CD4-positive, alpha-beta T cell (primary cell): ENCODE measurements around the gene DTWD2. TPM values are rescaled to one million over a fixed set of nuclear protein-coding genes. Genes with fewer than 3 reads are reported as not detected.

Source experiments
- ATAC-seq: fragments of 200-7000 bp; cut with Tn5 transposase; one replicate; pipeline ENCODE4 v1.10.0; 2022; ENCODE audit warnings: mild to moderate bottlenecking; ENCODE audit not compliant: poor library complexity
- CTCF ChIA-PET: fragments of 350-600 bp; sonication (Branson Sonifier 250); formaldehyde crosslinking; loops from one replicate; lab custom pipeline; 2021; ENCODE audit warnings: antibody characterized with exemption, inconsistent platforms; lab: Charles Lee
- POLR2A ChIA-PET: fragments of 350-600 bp; sonication (Branson Sonifier 250); formaldehyde crosslinking; loops from one replicate; lab custom pipeline; 2021; ENCODE audit warnings: antibody characterized with exemption, inconsistent platforms; lab: Charles Lee
- DNase-seq, 14 experiments: peaks; one replicate each; pipeline ENCODE4 v3.0.0-alpha.2; 2013 to 2020; ENCODE audit warnings: mixed read lengths in 2 of 14
- H3K27ac ChIP-seq, 2 donors: one replicate each; pipeline versions ENCODE4 v1.5.1 to v1.7.0; 2013; ENCODE audit warnings: low read length in 2 of 2, low read depth in 1 of 2, mild to moderate bottlenecking in 1 of 2
- H3K27me3 ChIP-seq, 2 experiments: 1 replicate in 1 of 2; 2 replicates in 1 of 2; pipeline versions ENCODE4 v1.6.1 to v1.7.0; 2013; ENCODE audit warnings: low read length in 2 of 2, control low read depth in 1 of 2, mild to moderate bottlenecking in 1 of 2, moderate library complexity in 1 of 2; ENCODE audit not compliant: insufficient read depth in 2 of 2, control insufficient read depth in 1 of 2
- H3K36me3 ChIP-seq: one replicate; pipeline ENCODE4 v1.6.1; 2013; ENCODE audit warnings: low read length, control low read depth; ENCODE audit not compliant: insufficient read depth
- H3K4me1 ChIP-seq: one replicate; pipeline ENCODE4 v1.6.1; 2013; ENCODE audit warnings: low read length, control low read depth; ENCODE audit not compliant: insufficient read depth
- H3K4me3 ChIP-seq: one replicate; pipeline ENCODE4 v1.5.1; 2013; ENCODE audit warnings: mild to moderate bottlenecking, low read length, moderate library complexity
- H3K9me3 ChIP-seq, 2 experiments: 1 replicate in 1 of 2; 2 replicates in 1 of 2; pipeline versions ENCODE4 v1.6.1 to v1.7.0; 2013; ENCODE audit warnings: low read length in 2 of 2, mild to moderate bottlenecking in 2 of 2, control low read depth in 1 of 2, moderate library complexity in 1 of 2; ENCODE audit not compliant: control insufficient read depth in 1 of 2, insufficient read depth in 1 of 2
- H3K27ac Mint-ChIP-seq: one replicate; pipeline ENCODE4 v1.8.0; 2020; ENCODE audit warnings: mixed read lengths
- H3K27me3 Mint-ChIP-seq: one replicate; pipeline ENCODE4 v1.8.0; 2021; ENCODE audit warnings: mixed read lengths
- H3K36me3 Mint-ChIP-seq: one replicate; pipeline ENCODE4 v1.8.0; 2021; ENCODE audit warnings: low read depth, mixed read lengths
- H3K4me1 Mint-ChIP-seq: one replicate; pipeline ENCODE4 v1.8.0; 2021; ENCODE audit warnings: low read depth, mixed read lengths
- H3K4me3 Mint-ChIP-seq: one replicate; pipeline ENCODE4 v1.8.0; 2020; ENCODE audit warnings: mild to moderate bottlenecking, mixed read lengths
- H3K9me3 Mint-ChIP-seq: one replicate; pipeline ENCODE4 v1.8.0; 2020; ENCODE audit warnings: mixed read lengths
- intact Hi-C, 2 experiments: fragments of 100-400 bp; cut with DNase I in 1 of 2; cut with micrococcal nuclease in 1 of 2; formaldehyde crosslinking; loops; one replicate each; pipeline versions ENCODE4 v1.15.1 to v1.9.0; 2023 to 2025; cut with DNase I, micrococcal nuclease
- total RNA-seq, 174 experiments: library from RNA in 2 of 174; stranded (reverse) in 2 of 174; gene quantifications; one replicate each; pipeline ENCODE4 v1.2.3 and lab custom pipeline; 2021 to 2026
- TF ChIP-seq, protein P1 (sequence below): fragments of 200-600 bp; IDR thresholded peaks from one replicate; pipeline ENCODE4 v1.8.0; 2022; ENCODE audit warnings: antibody characterized with exemption, mild to moderate bottlenecking

DTWD2 gene
- total RNA-seq, 2 experiments from 2014 or later: 2.1 to 2.3 TPM

- no peaks in the 10 kb centered on the region for H3K9me3 ChIP-seq
- H3K36me3 ChIP-seq: peaks cover 2% of the 10 kb centered on the region
- H3K27me3 ChIP-seq: no peaks in the 10 kb centered on the region
- POLR2A ChIA-PET: no interaction called here
- no peak overlapping the region for H3K27ac ChIP-seq
- no peak for DNase-seq
- ATAC-seq: no peak
- Mint-ChIP-seq H3K4me3 (no peak overlapping the region), H3K9me3 (no peaks in the 10 kb centered on the region), H3K36me3 (peaks cover 39% of the 10 kb centered on the region), H3K27ac (no peak overlapping the region), H3K27me3 (no peaks in the 10 kb centered on the region), H3K4me1 (no peaks in the 10 kb centered on the region)
- CTCF ChIA-PET: no interaction called here
- intact Hi-C loops: no loop called here
- no peaks in the 10 kb centered on the region for H3K4me1 ChIP-seq
- H3K4me3 ChIP-seq: no peak overlapping the region
- TF ChIP-seq, protein P1, sequence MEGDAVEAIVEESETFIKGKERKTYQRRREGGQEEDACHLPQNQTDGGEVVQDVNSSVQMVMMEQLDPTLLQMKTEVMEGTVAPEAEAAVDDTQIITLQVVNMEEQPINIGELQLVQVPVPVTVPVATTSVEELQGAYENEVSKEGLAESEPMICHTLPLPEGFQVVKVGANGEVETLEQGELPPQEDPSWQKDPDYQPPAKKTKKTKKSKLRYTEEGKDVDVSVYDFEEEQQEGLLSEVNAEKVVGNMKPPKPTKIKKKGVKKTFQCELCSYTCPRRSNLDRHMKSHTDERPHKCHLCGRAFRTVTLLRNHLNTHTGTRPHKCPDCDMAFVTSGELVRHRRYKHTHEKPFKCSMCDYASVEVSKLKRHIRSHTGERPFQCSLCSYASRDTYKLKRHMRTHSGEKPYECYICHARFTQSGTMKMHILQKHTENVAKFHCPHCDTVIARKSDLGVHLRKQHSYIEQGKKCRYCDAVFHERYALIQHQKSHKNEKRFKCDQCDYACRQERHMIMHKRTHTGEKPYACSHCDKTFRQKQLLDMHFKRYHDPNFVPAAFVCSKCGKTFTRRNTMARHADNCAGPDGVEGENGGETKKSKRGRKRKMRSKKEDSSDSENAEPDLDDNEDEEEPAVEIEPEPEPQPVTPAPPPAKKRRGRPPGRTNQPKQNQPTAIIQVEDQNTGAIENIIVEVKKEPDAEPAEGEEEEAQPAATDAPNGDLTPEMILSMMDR: no peak
Measured at GRCh38 chr5:118924006-118924389, 64.3 kb downstream of the DTWD2 start.

DNA sequence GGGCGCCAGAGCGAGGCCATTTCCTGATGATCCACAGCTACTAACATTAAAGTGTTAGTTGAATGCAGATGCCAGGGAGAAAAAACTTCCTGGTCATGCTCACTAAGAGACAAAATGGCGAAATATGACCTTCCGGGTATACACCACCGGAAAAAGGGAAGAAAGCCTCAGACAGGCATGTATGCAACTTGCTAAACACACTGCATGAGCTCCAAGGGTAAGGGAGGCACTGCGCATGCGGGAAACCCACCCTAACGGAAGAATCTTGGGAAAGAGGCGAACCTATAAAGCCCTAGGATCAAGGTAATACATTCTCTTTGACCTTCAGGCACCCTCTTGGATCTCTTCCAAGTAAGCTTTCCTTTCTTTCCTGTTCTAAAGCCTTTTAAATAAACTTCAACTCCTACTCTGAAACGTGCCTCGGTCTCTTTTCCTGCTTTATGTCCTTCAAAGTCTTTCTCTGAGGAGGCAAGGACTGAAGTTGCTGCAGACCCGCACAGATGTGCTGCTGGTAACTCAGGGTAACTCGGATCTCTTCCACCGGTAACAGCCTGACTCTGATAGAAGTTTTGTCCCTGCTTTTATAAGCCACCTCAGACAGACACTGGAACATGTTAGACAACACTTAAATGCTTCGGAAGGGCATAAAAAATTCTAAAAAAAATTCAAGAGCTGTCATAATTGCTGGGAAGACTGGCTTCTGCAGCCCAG is 64.9 kb downstream of the DTWD2 start:
- Histone ChIP-seq H3K4me3 (no peak overlapping the region), H3K27me3 (no peaks in the 10 kb centered on the region), H3K4me1 (no peaks in the 10 kb centered on the region), H3K9me3 (no peaks in the 10 kb centered on the region), H3K36me3 (peaks cover 2% of the 10 kb centered on the region), H3K27ac (no peak overlapping the region)
- ChIA-PET POLR2A (no interaction called here), CTCF (no interaction called here)
- H3K4me3 Mint-ChIP-seq: no peak overlapping the region
- TF ChIP-seq, protein P1: no peak
- no peaks in the 10 kb centered on the region for H3K9me3 Mint-ChIP-seq
- H3K36me3 Mint-ChIP-seq: peaks cover 42% of the 10 kb centered on the region
- no peaks in the 10 kb centered on the region for H3K4me1 Mint-ChIP-seq
- H3K27ac Mint-ChIP-seq: no peak overlapping the region
- intact Hi-C loops: no loop called here
- no peaks in the 10 kb centered on the region for H3K27me3 Mint-ChIP-seq
- ATAC-seq (no peak), DNase-seq (no peak)

- Histone ChIP-seq H3K27ac (no peak overlapping the region), H3K4me1 (no peaks in the 10 kb centered on the region), H3K4me3 (no peak overlapping the region), H3K9me3 (no peaks in the 10 kb centered on the region), H3K27me3 (no peaks in the 10 kb centered on the region), H3K36me3 (peaks cover 2% of the 10 kb centered on the region)
- no peak overlapping the region for H3K4me3 Mint-ChIP-seq
- intact Hi-C loops: no loop called here
- no peak overlapping the region for H3K27ac Mint-ChIP-seq
- no peaks in the 10 kb centered on the region for H3K27me3 Mint-ChIP-seq
- TF ChIP-seq, protein P1: no peak
- no peaks in the 10 kb centered on the region for H3K9me3 Mint-ChIP-seq
- ATAC-seq (no peak), DNase-seq (no peak)
- H3K36me3 Mint-ChIP-seq: peaks cover 50% of the 10 kb centered on the region
- POLR2A ChIA-PET: no interaction called here
- H3K4me1 Mint-ChIP-seq: no peaks in the 10 kb centered on the region
- CTCF ChIA-PET: no interaction called here
Measured at GRCh38 chr5:118921866-118922265, 66.5 kb downstream of the DTWD2 start.
